GM19328 (cell line): ENCODE measurements around the gene C1QTNF12.

Experiments
- ATAC-seq: cut with Tn5 transposase; IDR thresholded peaks from one replicate; pipeline ENCODE4 v1.9.1; 2021; ENCODE audit warnings: mild to moderate bottlenecking, moderate library complexity; ENCODE audit not compliant: unreplicated experiment

C1QTNF12 gene, protein sequence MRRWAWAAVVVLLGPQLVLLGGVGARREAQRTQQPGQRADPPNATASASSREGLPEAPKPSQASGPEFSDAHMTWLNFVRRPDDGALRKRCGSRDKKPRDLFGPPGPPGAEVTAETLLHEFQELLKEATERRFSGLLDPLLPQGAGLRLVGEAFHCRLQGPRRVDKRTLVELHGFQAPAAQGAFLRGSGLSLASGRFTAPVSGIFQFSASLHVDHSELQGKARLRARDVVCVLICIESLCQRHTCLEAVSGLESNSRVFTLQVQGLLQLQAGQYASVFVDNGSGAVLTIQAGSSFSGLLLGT

DNA sequence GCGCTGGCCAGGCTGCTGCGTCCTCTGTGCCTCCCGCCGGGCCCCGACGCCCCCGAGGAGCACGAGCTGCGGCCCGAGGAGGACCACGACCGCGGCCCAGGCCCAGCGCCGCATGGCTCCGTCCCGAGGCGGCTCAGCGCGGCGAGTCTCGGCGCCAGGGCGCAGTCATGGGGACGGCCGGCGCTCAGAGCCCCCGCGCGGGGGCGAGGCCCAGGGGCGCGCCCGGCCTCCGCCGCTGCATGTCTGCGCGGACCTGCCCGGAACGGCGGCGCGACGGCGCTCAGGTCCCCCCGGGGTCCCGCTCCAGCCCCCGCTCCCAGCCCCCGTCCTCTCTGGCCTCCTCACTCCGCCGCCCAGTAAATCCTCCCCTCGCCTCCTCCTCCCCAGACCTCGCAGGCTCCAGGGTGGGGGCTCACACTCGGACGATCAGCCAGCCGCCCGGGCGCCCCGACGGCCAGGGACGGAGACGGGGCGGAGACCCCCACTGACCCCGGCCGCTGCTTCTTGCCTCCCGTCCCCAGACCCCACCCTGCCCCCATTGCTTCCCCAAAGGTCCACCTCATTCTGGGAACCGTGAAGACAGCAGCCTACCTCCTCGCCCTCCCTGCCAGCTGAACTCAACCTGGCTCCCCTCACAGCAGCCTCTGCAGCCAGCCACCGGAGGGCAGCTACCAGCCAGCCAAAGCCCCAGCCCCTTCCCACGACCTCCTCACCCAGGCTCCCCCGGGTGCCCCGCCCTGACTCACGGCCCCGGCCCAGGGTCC, at the start of gene C1QTNF12:
TSS of gene C1QTNF12 (minus strand) at position 146 of the 764 bp plus-strand sequence. CDS start at position 114, 32 bp downstream.
- no peak for ATAC-seq

DNA sequence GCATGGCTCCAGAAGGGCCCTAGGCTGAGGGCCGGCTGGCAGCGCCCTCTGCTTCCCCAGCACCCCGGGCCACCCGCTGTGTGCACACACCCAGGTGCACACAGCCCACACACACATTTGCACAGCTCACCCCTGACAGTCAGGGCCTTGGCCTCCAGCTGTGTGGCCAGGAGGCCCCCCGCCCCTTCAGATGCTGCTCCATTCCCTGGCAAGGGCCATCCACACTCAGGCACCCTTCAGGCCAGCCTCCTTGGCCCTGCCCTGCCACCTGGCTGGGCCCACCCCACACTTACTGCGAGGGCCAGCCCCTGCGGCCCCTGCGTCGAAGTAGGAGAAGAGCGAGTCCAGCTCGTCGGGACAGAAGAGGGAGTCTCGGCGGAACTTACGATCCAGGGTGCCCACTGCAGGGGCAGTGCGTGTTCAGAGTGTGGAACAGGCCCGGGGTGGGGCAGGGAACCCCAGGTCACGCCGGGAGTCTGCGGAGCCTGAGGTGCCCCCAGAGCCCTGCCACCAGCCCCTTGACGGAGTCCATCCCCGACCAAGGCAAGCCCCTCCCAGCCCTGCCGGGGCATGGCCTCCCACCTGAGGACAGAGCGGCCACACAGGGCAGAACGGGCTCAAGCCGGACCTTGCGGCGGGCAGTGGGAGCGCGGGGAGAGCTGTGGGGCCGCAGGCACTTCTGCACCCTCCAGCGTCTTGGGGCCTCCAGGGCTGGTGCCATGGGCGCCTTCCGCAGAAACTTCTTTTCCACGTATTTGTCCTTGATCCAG, 48.8 kb upstream of the C1QTNF12 start:
- ATAC-seq = no peak

GRCh38 chr1:1294250-1294890, 47.8 kb upstream of the C1QTNF12 start:
- no peak for ATAC-seq

DNA sequence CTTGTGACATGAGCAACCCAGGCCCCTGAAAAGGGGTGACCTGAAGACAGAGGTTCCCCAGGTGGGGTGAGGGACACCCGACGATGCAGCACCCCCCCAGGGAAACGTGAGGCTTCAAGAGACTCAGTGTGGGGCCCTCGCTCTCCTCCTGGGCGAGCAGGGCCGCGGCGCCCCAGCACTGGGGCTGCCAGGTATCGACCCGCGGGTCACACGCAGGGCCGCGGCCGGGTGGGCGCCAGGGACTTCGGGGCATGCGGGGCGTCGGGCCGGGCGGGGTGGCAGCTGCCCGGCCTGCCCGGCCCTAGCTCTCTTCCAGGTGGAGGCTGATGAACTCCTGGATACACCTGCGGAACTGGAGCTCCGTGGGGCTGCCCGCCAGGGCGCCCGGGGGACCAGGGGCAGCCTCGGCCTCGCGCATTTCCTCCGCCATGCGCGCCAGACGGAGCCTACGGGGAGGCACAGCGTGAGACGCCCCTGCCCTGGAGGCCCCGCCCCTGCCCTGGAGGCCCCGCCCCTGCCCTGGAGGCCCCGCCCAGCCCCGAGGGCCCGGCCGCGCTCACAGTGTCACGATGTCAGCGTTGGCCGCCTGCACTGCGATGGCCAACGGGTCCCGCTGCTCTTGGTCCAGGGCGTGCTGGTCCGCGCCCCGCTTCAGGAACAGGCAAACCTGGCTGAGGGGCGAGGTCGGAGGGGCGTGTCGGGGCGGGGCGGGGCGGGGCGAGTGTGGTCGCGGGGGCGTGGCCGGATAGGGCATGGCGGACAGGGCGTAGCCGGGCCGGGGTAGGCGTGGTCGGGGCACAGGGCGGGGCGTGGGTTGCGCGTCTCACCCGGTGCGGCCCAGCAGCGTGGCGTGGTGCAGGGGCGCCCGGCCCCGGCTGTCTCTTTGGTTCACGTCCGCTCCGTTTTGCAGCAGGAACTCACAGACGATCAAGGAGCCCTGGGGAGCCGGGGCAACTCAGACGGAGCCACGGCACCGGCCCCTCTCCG, 47.0 kb upstream of the C1QTNF12 start:
- ATAC-seq = no peak

GRCh38 chr1:1292851-1293250, 46.3 kb upstream of the C1QTNF12 start:
- no peak for ATAC-seq

DNA sequence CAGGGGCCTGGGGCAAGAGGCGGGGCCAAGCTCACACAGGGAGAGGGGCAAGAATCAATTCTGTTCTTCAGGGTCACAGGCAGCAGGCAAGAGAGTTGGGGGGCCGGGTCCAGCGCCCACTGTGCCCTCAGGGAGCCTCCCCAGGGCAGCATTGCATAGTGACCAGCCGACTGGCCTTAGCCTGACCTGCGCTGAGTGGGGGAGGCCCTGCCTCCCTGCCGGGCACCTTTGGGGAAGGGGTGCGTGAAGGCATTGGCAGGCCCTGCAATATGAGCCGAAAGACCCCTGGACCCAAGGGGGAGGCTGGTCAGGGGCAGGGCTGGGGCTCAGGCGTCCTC, 45.9 kb upstream of the C1QTNF12 start:
- ATAC-seq = no peak

DNA sequence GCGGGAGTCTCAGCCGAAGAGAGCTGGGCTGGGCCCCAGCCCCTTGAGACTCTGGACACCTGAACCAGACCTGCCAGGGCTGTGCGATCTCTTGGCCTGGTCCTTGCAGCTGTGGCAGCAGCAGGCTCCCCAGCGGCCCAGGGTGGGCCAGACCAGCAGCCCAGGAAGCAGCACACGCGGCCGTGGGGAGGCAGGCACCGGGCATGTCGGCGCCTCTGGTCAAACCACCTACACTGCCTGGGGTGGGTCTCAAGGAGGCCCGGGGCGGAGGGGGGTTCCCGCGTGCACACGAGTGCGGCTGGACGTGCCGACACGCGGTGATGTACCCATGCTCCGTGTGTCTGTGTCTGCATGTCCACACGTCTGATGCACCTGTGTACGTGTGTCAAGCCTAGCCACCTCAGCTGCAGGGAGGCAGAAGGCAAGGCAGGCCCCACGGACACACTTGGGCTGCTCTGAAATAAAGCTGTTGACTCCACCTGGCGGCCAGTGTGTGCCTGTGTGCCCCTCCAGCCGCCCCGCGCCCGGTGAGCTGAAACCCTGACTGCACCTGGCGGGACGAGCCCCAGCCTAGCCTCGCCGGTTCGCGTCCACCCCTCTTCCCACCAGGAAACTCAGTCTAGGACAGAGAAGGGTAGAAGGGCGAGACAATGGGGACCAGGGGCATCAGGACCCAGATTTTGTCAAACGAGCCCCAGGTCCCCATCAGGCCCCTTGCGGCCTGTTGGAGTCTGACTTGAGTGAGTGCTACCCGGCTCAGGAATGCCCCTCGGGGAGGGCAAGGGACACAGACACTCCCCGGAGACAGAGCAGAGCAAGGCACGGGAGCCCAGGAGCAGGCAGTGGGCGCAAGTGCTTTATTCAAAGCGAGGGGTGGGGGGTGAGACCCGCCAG, 45.3 kb upstream of the C1QTNF12 start:
- no peak for ATAC-seq

GRCh38 chr1:1291023-1291528, 44.6 kb upstream of the C1QTNF12 start:
- ATAC-seq = no peak

- ATAC-seq = no peak
These were observed 43.8 kb upstream of the C1QTNF12 start for GRCh38 chr1:1290238-1290731.

GRCh38 chr1:1287288-1288110, 41.0 kb upstream of the C1QTNF12 start:
- ATAC-seq = no peak

DNA sequence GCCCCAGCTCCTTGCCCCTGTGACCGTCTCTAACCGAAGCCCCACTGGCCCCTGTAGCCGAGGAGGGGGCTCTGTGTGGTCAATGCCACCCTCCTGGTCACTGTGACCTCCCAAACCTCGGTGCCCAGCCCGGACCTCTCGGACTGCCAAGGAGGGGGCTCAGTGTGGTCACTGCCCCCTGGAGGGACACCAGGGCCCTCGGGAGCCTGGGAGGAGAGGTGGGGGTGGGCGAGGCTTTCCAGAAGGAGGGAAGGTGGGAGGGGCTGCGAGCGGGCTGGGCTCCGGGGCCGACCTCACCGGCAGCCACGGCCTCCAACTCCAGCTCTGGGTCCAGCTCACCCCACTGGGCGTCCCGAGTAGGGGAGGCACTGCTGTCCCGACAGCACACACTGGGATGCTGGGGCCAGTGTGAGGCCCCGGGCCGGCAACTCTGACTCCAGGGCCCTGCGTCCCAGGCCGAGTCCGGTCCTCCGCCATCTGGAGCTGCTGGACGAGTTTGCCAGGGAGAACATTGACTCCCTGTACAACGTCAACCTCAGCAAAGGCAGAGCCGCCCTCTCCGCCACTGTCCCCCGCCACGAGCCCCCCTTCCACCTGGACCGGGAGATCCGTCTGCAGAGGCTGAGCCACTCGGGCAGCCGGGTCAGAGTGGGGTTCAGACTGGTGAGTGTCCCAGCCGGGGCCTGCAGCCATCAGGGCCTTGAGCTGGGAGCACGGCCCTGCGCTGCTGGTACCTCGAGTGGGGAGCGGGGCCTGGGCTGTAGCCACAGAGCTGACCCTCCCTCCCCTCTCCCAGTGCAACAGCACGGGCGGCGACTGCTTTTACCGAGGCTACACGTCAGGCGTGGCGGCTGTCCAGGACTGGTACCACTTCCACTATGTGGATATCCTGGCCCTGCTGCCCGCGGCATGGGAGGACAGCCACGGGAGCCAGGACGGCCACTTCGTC, 40.1 kb upstream of the C1QTNF12 start:
- no peak for ATAC-seq

DNA sequence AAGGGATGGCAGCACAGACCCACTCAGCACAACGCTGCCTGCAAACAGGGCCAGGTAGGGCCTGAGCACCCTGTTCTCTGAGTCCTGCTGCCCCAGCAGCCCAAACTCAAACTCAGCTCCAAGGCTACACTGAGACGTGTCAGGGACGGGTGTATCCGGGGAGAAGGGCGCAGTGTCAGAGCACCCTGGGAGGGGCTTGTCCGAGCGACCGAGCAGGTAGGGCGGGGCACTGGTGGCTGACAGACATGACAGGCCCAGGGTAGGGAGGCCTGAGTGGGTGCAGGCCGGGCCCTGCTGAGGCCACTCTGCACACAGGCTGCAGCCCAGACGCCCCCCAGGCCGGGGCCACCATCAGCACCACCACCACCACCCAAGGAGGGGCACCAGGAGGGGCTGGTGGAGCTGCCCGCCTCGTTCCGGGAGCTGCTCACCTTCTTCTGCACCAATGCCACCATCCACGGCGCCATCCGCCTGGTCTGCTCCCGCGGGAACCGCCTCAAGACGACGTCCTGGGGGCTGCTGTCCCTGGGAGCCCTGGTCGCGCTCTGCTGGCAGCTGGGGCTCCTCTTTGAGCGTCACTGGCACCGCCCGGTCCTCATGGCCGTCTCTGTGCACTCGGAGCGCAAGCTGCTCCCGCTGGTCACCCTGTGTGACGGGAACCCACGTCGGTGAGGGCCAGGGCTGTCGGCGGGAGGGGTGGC, 39.2 kb upstream of the C1QTNF12 start:
- no peak for ATAC-seq

DNA sequence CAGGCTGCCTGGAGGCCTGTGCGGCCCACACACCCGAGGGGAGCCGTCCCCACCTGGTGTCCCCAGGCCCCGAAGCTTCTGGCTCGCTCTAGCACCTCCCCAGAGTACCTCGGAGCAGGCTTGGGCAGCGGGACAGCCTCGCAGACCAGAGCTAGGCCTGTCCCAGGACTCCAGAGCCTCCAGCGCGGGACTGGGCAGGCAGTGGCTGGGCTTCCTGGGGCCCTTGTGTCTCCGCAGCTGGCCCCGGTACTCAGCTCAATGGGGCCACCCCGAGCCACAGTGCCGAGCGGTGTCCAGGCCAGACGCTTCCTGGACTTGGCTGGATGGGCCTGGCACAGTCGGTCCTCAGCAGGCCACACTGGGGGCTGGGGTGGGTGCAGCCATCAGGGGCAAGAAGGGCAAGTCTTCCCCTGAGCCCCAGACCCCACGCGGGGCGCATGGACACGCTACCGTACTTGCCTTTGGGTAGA, 38.6 kb upstream of the C1QTNF12 start:
- ATAC-seq = no peak

GRCh38 chr1:1284221-1285101, 37.9 kb upstream of the C1QTNF12 start:
- no peak for ATAC-seq

- no peak for ATAC-seq
These were observed 37.3 kb upstream of the C1QTNF12 start for GRCh38 chr1:1283821-1284220.
